ENCODE measurements around the gene CEP57. TPM values are rescaled to one million over a fixed set of nuclear protein-coding genes. Genes with fewer than 3 reads are reported as not detected.

CEP57 gene
- total RNA-seq, 4 donors from 2014 or later, result 21.4 to 52.1 (median 27.1) TPM

- no peak overlapping the region for H3K4me3 ChIP-seq
- no peaks in the 10 kb centered on the region for H3K4me1 ChIP-seq
- 14% methylated on average over 4 of the region's 4 CpGs for WGBS, 2 donors (ENCODE audit: low coverage in 1 of 2)
- ATAC-seq, result peak; percentile 62
- H3K27me3 ChIP-seq, result no peaks in the 10 kb centered on the region
- peak; percentile 67 to 83 (median 72) for TF ChIP-seq CTCF (IDR thresholded peaks at IDR 0.05)
- TF ChIP-seq POLR2AphosphoS5 (IDR thresholded peaks at IDR 0.05), result no peak
- H3K27ac ChIP-seq, result no peak overlapping the region
- H3K36me3 ChIP-seq, result peaks cover 0 to 13% of the 10 kb centered on the region in 2 donors
- no peaks in the 10 kb centered on the region for H3K9me3 ChIP-seq
Measured at GRCh38 chr11:95764267-95764898, 25.9 kb upstream of the CEP57 start.

GRCh38 chr11:95766701-95767100, 23.6 kb upstream of the CEP57 start:
- no peak overlapping the region for H3K4me3 ChIP-seq
- TF ChIP-seq POLR2A (IDR thresholded peaks at IDR 0.05) (no peak), CTCF (IDR thresholded peaks at IDR 0.05) (no peak), EP300 (IDR thresholded peaks at IDR 0.05) (no peak), POLR2AphosphoS5 (IDR thresholded peaks at IDR 0.05) (no peak)
- H3K4me1 ChIP-seq, result no peaks in the 10 kb centered on the region
- no peaks in the 10 kb centered on the region for H3K9me3 ChIP-seq
- H3K27me3 ChIP-seq, result no peaks in the 10 kb centered on the region
- H3K27ac ChIP-seq, result no peak overlapping the region
- WGBS, 2 donors (ENCODE audit: low coverage in 1 of 2), result 89 to 92% methylated on average over 3 of the region's 3 CpGs
- peaks cover 0 to 25% of the 10 kb centered on the region in 2 donors for H3K36me3 ChIP-seq
- no peak for ATAC-seq

- no peak overlapping the region for H3K4me3 ChIP-seq
- 78 to 93% methylated on average over 1 of the region's 1 CpG for WGBS, 2 donors (ENCODE audit: low coverage in 1 of 2)
- no peaks in the 10 kb centered on the region for H3K9me3 ChIP-seq
- H3K4me1 ChIP-seq, result no peaks in the 10 kb centered on the region
- peak overlapping the region in 1 of 4 donors; percentile 17 for H3K27ac ChIP-seq
- H3K27me3 ChIP-seq, result no peaks in the 10 kb centered on the region
- ATAC-seq, result peak; percentile 46
- peaks cover 0 to 25% of the 10 kb centered on the region in 2 donors for H3K36me3 ChIP-seq
- no peak for TF ChIP-seq EP300 (IDR thresholded peaks at IDR 0.05)
- TF ChIP-seq POLR2A (IDR thresholded peaks at IDR 0.05), result no peak
- TF ChIP-seq POLR2AphosphoS5 (IDR thresholded peaks at IDR 0.05), result no peak
- TF ChIP-seq CTCF (IDR thresholded peaks at IDR 0.05), result no peak
Measured at GRCh38 chr11:95767498-95767897, 22.8 kb upstream of the CEP57 start.

GRCh38 chr11:95768521-95768920, 21.8 kb upstream of the CEP57 start:
- WGBS, 2 donors (ENCODE audit: low coverage in 1 of 2), result 59 to 80% methylated on average over 2 of the region's 2 CpGs
- no peaks in the 10 kb centered on the region for H3K9me3 ChIP-seq
- H3K36me3 ChIP-seq, result peaks cover 0 to 29% of the 10 kb centered on the region in 2 donors
- TF ChIP-seq EP300 (IDR thresholded peaks at IDR 0.05) (no peak), POLR2A (IDR thresholded peaks at IDR 0.05) (no peak), CTCF (IDR thresholded peaks at IDR 0.05) (no peak), POLR2AphosphoS5 (IDR thresholded peaks at IDR 0.05) (no peak)
- H3K27ac ChIP-seq, result no peak overlapping the region
- H3K4me3 ChIP-seq, result no peak overlapping the region
- ATAC-seq, result no peak
- no peaks in the 10 kb centered on the region for H3K4me1 ChIP-seq
- no peaks in the 10 kb centered on the region for H3K27me3 ChIP-seq

- Histone ChIP-seq H3K27ac (no peak overlapping the region), H3K36me3 (peaks cover 5 to 87% of the 10 kb centered on the region in 2 donors), H3K4me1 (no peaks in the 10 kb centered on the region), H3K4me3 (no peak overlapping the region), H3K9me3 (no peaks in the 10 kb centered on the region), H3K27me3 (no peaks in the 10 kb centered on the region)
- no peak for TF ChIP-seq CTCF (IDR thresholded peaks at IDR 0.05)
- no peak for TF ChIP-seq EP300 (IDR thresholded peaks at IDR 0.05)
- TF ChIP-seq POLR2A (IDR thresholded peaks at IDR 0.05), result no peak
- no peak for TF ChIP-seq POLR2AphosphoS5 (IDR thresholded peaks at IDR 0.05)
- no peak for ATAC-seq
Measured at GRCh38 chr11:95776859-95777258, 13.4 kb upstream of the CEP57 start.
